Lower lobe of right lung (tissue), 2 donors: ENCODE results near the gene KCTD4. TPM values are rescaled to one million over a fixed set of nuclear protein-coding genes. Genes with fewer than 3 reads are reported as not detected.

Experiments
- ATAC-seq, 2 donors: fragments of 200-7000 bp; cut with Tn5 transposase; one replicate each; pipeline ENCODE4 v1.9.1; 2020 to 2022; ENCODE audit warnings: mild to moderate bottlenecking in 2 of 2, moderate library complexity in 2 of 2
- DNase-seq: peaks from one replicate; pipeline ENCODE4 v3.0.0-alpha.2; 2020
- H3K27ac ChIP-seq: fragments of 200-600 bp; one replicate; pipeline ENCODE4 v1.8.0; 2022
- H3K27me3 ChIP-seq: fragments of 200-600 bp; one replicate; pipeline ENCODE4 v1.8.0; 2022; ENCODE audit warnings: low read depth
- H3K36me3 ChIP-seq: fragments of 200-600 bp; one replicate; pipeline ENCODE4 v1.8.0; 2022; ENCODE audit warnings: mild to moderate bottlenecking
- H3K4me1 ChIP-seq: fragments of 200-600 bp; one replicate; pipeline ENCODE4 v1.8.0; 2022
- H3K4me3 ChIP-seq: fragments of 200-600 bp; one replicate; pipeline ENCODE4 v1.8.0; 2022; ENCODE audit warnings: mild to moderate bottlenecking
- H3K9me3 ChIP-seq: fragments of 200-600 bp; one replicate; pipeline ENCODE4 v1.8.0; 2022
- CTCF ChIP-seq: fragments of 200-600 bp; IDR thresholded peaks from one replicate; pipeline ENCODE4 v1.8.0; 2022; ENCODE audit warnings: antibody characterized with exemption, mild to moderate bottlenecking
- intact Hi-C: fragments of 100-400 bp; cut with DNase I; formaldehyde crosslinking; loops from one replicate; pipeline ENCODE4 v1.11.0; 2022
- total RNA-seq: library from RNA; stranded (reverse); fragmentation: NEBNext Ultra II Directional; extraction: Animal tissue kit (Norgen Biotek cat#: 25700); gene quantifications from one replicate; pipeline ENCODE4 v1.2.1, GENCODE V29; 2021
- donor health status: DM: no; HTN: yes; CAD: no; lungs with severe emphysema.

Gene KCTD4
- total RNA-seq, 1 donor from 2014 or later: not detected

- Histone ChIP-seq H3K27me3 (no peaks in the 10 kb centered on the region), H3K4me3 (no peak overlapping the region), H3K27ac (no peak overlapping the region), H3K9me3 (no peaks in the 10 kb centered on the region), H3K36me3 (peaks cover 3% of the 10 kb centered on the region), H3K4me1 (no peaks in the 10 kb centered on the region)
- no peak for TF ChIP-seq CTCF
- DNase-seq (no peak), ATAC-seq (no peak)
- intact Hi-C loops: no loop called here
Observed at GRCh38 chr13:45178349-45179162, 22.3 kb downstream of the KCTD4 start.

GRCh38 chr13:45174478-45174877, 26.4 kb downstream of the KCTD4 start:
- TF ChIP-seq CTCF: no peak
- DNase-seq (no peak), ATAC-seq (no peak)
- Histone ChIP-seq H3K4me1 (no peaks in the 10 kb centered on the region), H3K4me3 (no peak overlapping the region), H3K27ac (no peak overlapping the region), H3K27me3 (no peaks in the 10 kb centered on the region), H3K36me3 (no peaks in the 10 kb centered on the region), H3K9me3 (no peaks in the 10 kb centered on the region)
- intact Hi-C loops: no loop called here

GRCh38 chr13:45168555-45168930, 32.3 kb downstream of the KCTD4 start:
- TF ChIP-seq CTCF: no peak
- ATAC-seq: peak; percentile 54 to 66
- intact Hi-C loops: no loop called here
- peak overlapping the region; percentile 58 for H3K27ac ChIP-seq
- H3K27me3 ChIP-seq: no peaks in the 10 kb centered on the region
- DNase-seq: no peak
- no peaks in the 10 kb centered on the region for H3K36me3 ChIP-seq
- no peaks in the 10 kb centered on the region for H3K9me3 ChIP-seq
- H3K4me1 ChIP-seq: no peaks in the 10 kb centered on the region
- no peak overlapping the region for H3K4me3 ChIP-seq

GRCh38 chr13:45167611-45168554, 33.0 kb downstream of the KCTD4 start:
- peak; percentile 59 for DNase-seq
- Histone ChIP-seq H3K4me1 (no peaks in the 10 kb centered on the region), H3K4me3 (no peak overlapping the region), H3K9me3 (no peaks in the 10 kb centered on the region), H3K27me3 (no peaks in the 10 kb centered on the region), H3K27ac (peak overlapping the region; percentile 58), H3K36me3 (no peaks in the 10 kb centered on the region)
- intact Hi-C loops: no loop called here
- ATAC-seq: peak; percentile 93 to 97
- no peak for TF ChIP-seq CTCF

- no peaks in the 10 kb centered on the region for H3K4me1 ChIP-seq
- ATAC-seq (no peak), DNase-seq (no peak)
- intact Hi-C loops: no loop called here
- no peak overlapping the region for H3K27ac ChIP-seq
- no peaks in the 10 kb centered on the region for H3K9me3 ChIP-seq
- TF ChIP-seq CTCF: no peak
- H3K4me3 ChIP-seq: no peak overlapping the region
- no peaks in the 10 kb centered on the region for H3K27me3 ChIP-seq
- H3K36me3 ChIP-seq: no peaks in the 10 kb centered on the region
Observed at GRCh38 chr13:45166858-45167257, 34.0 kb downstream of the KCTD4 start.
